Stimulated activated CD4-positive, alpha-beta T cell treated with anti-CD3 and anti-CD28 coated beads, Interleukin-15, amount 100 ng/mL, for 1 hour (primary cell): Measurements from ENCODE around the gene IGF2.

Source experiments
- DNase-seq, 2 donors: peaks; one replicate each; pipeline ENCODE4 v3.0.0-alpha.2; 2020; ENCODE audit warnings: low read depth in 1 of 2, low spot score in 1 of 2

Gene IGF2

GRCh38 chr11:2154195-2154585, 15.0 kb upstream of the IGF2 start:
- no peak for DNase-seq

- no peak for DNase-seq
These were observed 14.5 kb upstream of the IGF2 start for GRCh38 chr11:2153581-2154194.

- peak; percentile 52 to 65 for DNase-seq
These were observed 12.5 kb upstream of the IGF2 start for GRCh38 chr11:2151500-2152257.

- DNase-seq: no peak
These were observed 11.0 kb upstream of the IGF2 start for GRCh38 chr11:2149864-2150847.

GRCh38 chr11:2149460-2149859, 10.3 kb upstream of the IGF2 start:
- no peak for DNase-seq

- no peak for DNase-seq
These were observed 9.4 kb upstream of the IGF2 start for GRCh38 chr11:2148595-2148994.

- DNase-seq: no peak
These were observed 8.2 kb upstream of the IGF2 start for GRCh38 chr11:2147391-2147790.

- no peak for DNase-seq
These were observed 6.9 kb upstream of the IGF2 start for GRCh38 chr11:2146051-2146450.

GRCh38 chr11:2144544-2145248, 5.5 kb upstream of the IGF2 start:
- no peak for DNase-seq

GRCh38 chr11:2143799-2144543, 4.8 kb upstream of the IGF2 start:
- DNase-seq: no peak

- DNase-seq: no peak
These were observed 4.2 kb upstream of the IGF2 start for GRCh38 chr11:2143477-2143798.

GRCh38 chr11:2142762-2143202, 3.6 kb upstream of the IGF2 start:
- DNase-seq: no peak

GRCh38 chr11:2142300-2142759, 3.1 kb upstream of the IGF2 start:
- DNase-seq: no peak

GRCh38 chr11:2140411-2141400, 1.5 kb upstream of the IGF2 start:
- no peak for DNase-seq

- no peak for DNase-seq
These were observed 590 bp upstream of the IGF2 start for GRCh38 chr11:2139621-2140337.

GRCh38 chr11:2138431-2139122, 612 bp downstream of the IGF2 start:
- no peak for DNase-seq

- no peak for DNase-seq
These were observed 1.1 kb downstream of the IGF2 start for GRCh38 chr11:2138068-2138430.
